Bronchial epithelial cell (primary cell): ENCODE data around the gene RBFOX1. TPM values are rescaled to one million over a fixed set of nuclear protein-coding genes. Genes with fewer than 3 reads are reported as not detected.
A peak's percentile ranks its signal among the peaks of the same experiment; 100 is the strongest.

Experiments
- DNase-seq: peaks from one replicate; pipeline ENCODE4 v3.0.0-alpha.2; 2010; ENCODE audit warnings: low read depth
- FAIRE-seq: peaks from 2 replicates; lab custom pipeline; 2011; peaks lifted over from hg19 to GRCh38; lab: Jason Lieb, UNC
- H3K27me3 ChIP-seq: 2 replicates; pipeline ENCODE4 v1.5.1; 2011; ENCODE audit warnings: low read length; ENCODE audit not compliant: control insufficient read depth, insufficient read depth
- H3K36me3 ChIP-seq: 2 replicates; pipeline ENCODE4 v1.5.1; 2011; ENCODE audit warnings: low read length; ENCODE audit not compliant: control insufficient read depth, insufficient read depth
- H3K4me3 ChIP-seq: 2 replicates; pipeline ENCODE4 v1.5.1; 2011; ENCODE audit warnings: mild to moderate bottlenecking, low read depth, low read length, control low read depth
- total RNA-seq: library from RNA; depleted of rRNA; stranded (reverse); fragments of >200 nt; gene quantifications from 2 replicates; pipeline ENCODE4 v1.2.1, GENCODE V29; 2014
- TF ChIP-seq, protein P1 (sequence below): IDR thresholded peaks from 2 replicates; pipeline ENCODE4 v1.5.1; 2011; ENCODE audit warnings: mild to moderate bottlenecking, moderate library complexity, low read length, control low read depth, inconsistent platforms; ENCODE audit not compliant: insufficient read depth, severe bottlenecking

The RBFOX1 gene
- total RNA-seq, 1 donor from 2014 or later: not detected

DNA sequence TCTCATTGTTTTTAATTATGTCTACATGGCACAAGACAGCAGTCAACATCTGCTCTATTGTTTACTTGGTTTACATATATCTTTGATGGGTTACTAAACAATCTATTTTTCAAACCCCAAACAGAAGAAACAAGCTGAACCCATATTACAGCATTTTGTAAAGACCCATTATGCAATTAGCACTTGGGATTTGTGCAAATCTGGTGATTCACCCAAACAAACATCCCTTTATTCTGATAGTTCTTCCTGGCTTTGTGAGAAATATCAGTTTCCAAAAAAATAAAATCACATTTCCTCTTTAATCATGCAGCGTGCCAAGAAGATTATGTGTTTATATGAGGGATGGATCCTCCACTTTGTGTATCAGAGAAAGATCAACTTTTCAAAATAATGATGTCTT lies 16.8 kb upstream of the RBFOX1 start:
- Histone ChIP-seq H3K27me3 (no peaks in the 10 kb centered on the region), H3K4me3 (no peak overlapping the region), H3K36me3 (no peaks in the 10 kb centered on the region)
- TF ChIP-seq, protein P1, sequence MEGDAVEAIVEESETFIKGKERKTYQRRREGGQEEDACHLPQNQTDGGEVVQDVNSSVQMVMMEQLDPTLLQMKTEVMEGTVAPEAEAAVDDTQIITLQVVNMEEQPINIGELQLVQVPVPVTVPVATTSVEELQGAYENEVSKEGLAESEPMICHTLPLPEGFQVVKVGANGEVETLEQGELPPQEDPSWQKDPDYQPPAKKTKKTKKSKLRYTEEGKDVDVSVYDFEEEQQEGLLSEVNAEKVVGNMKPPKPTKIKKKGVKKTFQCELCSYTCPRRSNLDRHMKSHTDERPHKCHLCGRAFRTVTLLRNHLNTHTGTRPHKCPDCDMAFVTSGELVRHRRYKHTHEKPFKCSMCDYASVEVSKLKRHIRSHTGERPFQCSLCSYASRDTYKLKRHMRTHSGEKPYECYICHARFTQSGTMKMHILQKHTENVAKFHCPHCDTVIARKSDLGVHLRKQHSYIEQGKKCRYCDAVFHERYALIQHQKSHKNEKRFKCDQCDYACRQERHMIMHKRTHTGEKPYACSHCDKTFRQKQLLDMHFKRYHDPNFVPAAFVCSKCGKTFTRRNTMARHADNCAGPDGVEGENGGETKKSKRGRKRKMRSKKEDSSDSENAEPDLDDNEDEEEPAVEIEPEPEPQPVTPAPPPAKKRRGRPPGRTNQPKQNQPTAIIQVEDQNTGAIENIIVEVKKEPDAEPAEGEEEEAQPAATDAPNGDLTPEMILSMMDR: no peak
- FAIRE-seq (no peak), DNase-seq (no peak)

DNA sequence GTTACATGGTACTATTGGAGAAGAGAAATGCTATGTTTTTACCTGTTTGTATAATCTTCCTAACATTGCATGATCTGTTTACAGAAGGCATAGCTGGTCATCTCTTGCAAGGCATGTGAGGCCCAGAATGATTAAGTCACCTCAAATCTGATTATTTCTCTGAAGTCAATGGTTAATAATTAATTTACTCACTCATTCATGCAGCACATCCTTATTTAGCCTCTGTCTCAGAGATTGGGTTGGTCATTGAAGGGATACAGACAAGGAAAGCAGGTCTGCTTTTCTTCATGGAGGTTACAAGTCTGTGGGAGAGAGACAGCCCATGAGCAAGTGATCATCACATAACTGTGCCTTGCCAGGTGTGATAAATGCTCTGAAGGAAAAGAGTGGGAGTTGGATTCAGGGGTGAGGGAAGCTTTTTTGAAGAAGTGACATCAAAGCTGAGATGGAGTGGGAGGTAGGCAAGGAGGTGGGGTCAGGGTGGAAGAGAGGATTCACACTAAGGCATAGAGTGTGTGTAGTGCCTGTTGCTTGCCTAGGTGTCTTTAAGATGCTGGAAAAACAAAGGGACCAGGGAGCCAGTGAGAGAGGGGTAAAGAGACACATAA lies 16.3 kb upstream of the RBFOX1 start:
- DNase-seq: no peak
- TF ChIP-seq, protein P1: no peak
- no peaks in the 10 kb centered on the region for H3K27me3 ChIP-seq
- no peak overlapping the region for H3K4me3 ChIP-seq
- no peaks in the 10 kb centered on the region for H3K36me3 ChIP-seq
- peak; percentile 18 for FAIRE-seq

DNA sequence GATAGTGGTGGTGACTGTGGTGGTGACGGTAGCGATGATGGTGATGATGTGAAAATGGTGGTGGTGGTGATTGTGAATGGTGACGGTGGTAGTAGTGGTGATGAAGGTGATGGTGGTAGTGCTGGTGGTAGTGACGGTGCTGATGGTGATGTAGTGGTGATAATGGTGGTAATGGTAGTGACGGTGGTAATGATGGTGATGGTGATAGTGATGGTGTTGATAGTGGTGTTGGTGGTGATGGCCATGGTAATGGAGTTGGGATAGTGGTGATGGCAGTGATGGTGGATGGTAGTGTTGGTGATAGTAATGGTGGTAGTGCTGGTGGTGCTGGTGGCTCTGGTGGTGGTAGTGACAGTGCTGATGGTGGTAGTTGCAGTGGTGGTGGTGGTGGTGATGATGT lies 14.7 kb upstream of the RBFOX1 start:
- TF ChIP-seq, protein P1: no peak
- H3K4me3 ChIP-seq: no peak overlapping the region
- DNase-seq: no peak
- FAIRE-seq: no peak
- no peaks in the 10 kb centered on the region for H3K36me3 ChIP-seq
- no peaks in the 10 kb centered on the region for H3K27me3 ChIP-seq

DNA sequence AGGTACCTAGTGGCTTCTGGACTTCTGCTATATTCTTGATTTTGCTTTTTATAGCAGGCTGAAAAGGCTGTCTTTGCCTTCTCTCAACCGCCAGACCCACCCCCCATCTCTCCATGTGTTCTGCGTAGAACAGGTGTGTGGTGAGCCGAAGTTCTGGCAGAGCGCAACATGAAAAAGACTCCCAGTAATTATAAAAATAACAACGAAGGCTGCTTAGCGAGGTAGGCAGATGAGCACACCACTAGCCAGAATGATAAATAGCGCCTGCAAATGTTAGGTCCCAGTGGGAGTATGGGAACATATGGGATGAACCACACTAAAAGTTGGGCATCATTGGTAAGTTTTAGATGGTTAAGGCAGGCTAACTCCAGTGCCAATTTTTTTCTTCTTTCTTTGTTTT lies 14.0 kb upstream of the RBFOX1 start:
- DNase-seq (no peak), FAIRE-seq (no peak)
- Histone ChIP-seq H3K36me3 (no peaks in the 10 kb centered on the region), H3K27me3 (no peaks in the 10 kb centered on the region), H3K4me3 (no peak overlapping the region)
- TF ChIP-seq, protein P1: no peak

DNA sequence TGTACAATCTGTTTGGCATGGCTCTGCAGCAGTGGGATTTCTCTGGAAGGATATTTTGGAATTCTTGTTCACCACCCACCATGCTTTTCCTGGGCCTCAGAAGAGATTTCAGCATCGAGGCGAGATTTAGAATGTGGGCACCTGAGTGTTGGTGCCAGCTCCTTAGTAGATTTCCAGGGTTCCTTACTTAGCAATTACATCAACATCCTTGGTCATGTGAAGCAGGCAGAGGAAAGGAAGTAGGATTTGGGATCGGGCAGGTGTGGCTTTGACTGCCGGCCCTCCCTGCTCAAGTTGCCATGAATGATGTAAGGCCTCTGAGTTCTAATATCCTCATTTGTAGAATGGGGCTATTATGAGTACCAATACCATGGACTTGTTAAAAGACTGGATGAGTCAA lies 13.1 kb upstream of the RBFOX1 start:
- no peaks in the 10 kb centered on the region for H3K27me3 ChIP-seq
- H3K4me3 ChIP-seq: no peak overlapping the region
- no peak for DNase-seq
- no peaks in the 10 kb centered on the region for H3K36me3 ChIP-seq
- TF ChIP-seq, protein P1: no peak
- FAIRE-seq: no peak

DNA sequence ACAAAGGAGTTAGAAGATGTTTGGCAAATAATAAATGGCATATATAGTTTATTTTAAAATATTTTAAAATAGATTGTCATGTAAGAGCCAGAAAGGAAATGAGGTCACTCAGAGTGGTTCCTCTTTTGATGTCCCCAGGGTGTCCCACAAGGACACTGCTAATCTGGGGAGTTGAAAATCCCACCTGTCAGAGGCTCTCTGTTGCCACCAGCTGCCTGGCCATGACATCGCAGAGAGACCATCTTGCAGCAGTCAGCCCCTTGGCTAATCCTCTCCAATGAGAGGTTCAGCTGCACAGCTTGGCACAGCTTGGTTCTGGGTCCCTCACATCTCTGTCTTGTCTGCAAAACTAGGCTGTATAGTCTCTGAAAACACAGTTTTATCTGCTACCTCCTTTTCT lies 11.0 kb upstream of the RBFOX1 start:
- DNase-seq (no peak), FAIRE-seq (no peak)
- Histone ChIP-seq H3K27me3 (no peaks in the 10 kb centered on the region), H3K36me3 (no peaks in the 10 kb centered on the region), H3K4me3 (no peak overlapping the region)
- TF ChIP-seq, protein P1: no peak
